ENCODE data around the gene GPR89A.
A peak's percentile ranks its signal among the peaks of the same experiment; 100 is the strongest.
"Not testable (repeated sequence)": the region's sequence is repeated elsewhere in the genome, so short reads cannot be mapped to it uniquely, and the experiment has no call there.

The GPR89A gene

GRCh38 chr1:145607833-145608733, at the start of gene GPR89A:
Gene GPR89A (plus strand): TSS chr1:145607988. CDS start chr1:145608134, 146 bp downstream.
- not testable (repeated sequence) for H3K4me1 ChIP-seq (ENCODE audit: control insufficient read depth, insufficient read depth, low read length); H3K9me3 ChIP-seq (ENCODE audit: control insufficient read depth, insufficient read depth, low read depth, low read length); H3K27me3 ChIP-seq (ENCODE audit: control insufficient read depth, insufficient read depth, low read length); H3K36me3 ChIP-seq (ENCODE audit: control insufficient read depth, insufficient read depth, low read length)
- Histone ChIP-seq H3K9ac (ENCODE audit: low read length) (peak within 1 kb of the TSS; percentile 89), H3K27ac (ENCODE audit: low read depth, low read length) (peak within 1 kb of the TSS; percentile 40; the same call in 1 of the 2 replicates), H3K4me3 (ENCODE audit: low read depth, low read length) (peak within 1 kb of the TSS; percentile 94)

- H3K9ac ChIP-seq (ENCODE audit: low read length); H3K36me3 ChIP-seq (ENCODE audit: control insufficient read depth, insufficient read depth, low read length); H3K27ac ChIP-seq (ENCODE audit: low read depth, low read length); H3K4me3 ChIP-seq (ENCODE audit: low read depth, low read length); H3K9me3 ChIP-seq (ENCODE audit: control insufficient read depth, insufficient read depth, low read depth, low read length); H3K4me1 ChIP-seq (ENCODE audit: control insufficient read depth, insufficient read depth, low read length); H3K27me3 ChIP-seq (ENCODE audit: control insufficient read depth, insufficient read depth, low read length): not testable (repeated sequence)
These were observed 21.0 kb upstream of the GPR89A start for GRCh38 chr1:145586820-145587219.

- H3K9me3 ChIP-seq (ENCODE audit: control insufficient read depth, insufficient read depth, low read depth, low read length); H3K27me3 ChIP-seq (ENCODE audit: control insufficient read depth, insufficient read depth, low read length); H3K4me3 ChIP-seq (ENCODE audit: low read depth, low read length); H3K9ac ChIP-seq (ENCODE audit: low read length); H3K4me1 ChIP-seq (ENCODE audit: control insufficient read depth, insufficient read depth, low read length); H3K36me3 ChIP-seq (ENCODE audit: control insufficient read depth, insufficient read depth, low read length); H3K27ac ChIP-seq (ENCODE audit: low read depth, low read length): not testable (repeated sequence)
These were observed 17.0 kb upstream of the GPR89A start for GRCh38 chr1:145590806-145591205.

- not testable (repeated sequence) for H3K4me3 ChIP-seq (ENCODE audit: low read depth, low read length); H3K4me1 ChIP-seq (ENCODE audit: control insufficient read depth, insufficient read depth, low read length); H3K36me3 ChIP-seq (ENCODE audit: control insufficient read depth, insufficient read depth, low read length); H3K27ac ChIP-seq (ENCODE audit: low read depth, low read length); H3K9ac ChIP-seq (ENCODE audit: low read length); H3K9me3 ChIP-seq (ENCODE audit: control insufficient read depth, insufficient read depth, low read depth, low read length); H3K27me3 ChIP-seq (ENCODE audit: control insufficient read depth, insufficient read depth, low read length)
These were observed 15.4 kb upstream of the GPR89A start for GRCh38 chr1:145592347-145592746.

- H3K9me3 ChIP-seq (ENCODE audit: control insufficient read depth, insufficient read depth, low read depth, low read length); H3K4me1 ChIP-seq (ENCODE audit: control insufficient read depth, insufficient read depth, low read length); H3K36me3 ChIP-seq (ENCODE audit: control insufficient read depth, insufficient read depth, low read length); H3K4me3 ChIP-seq (ENCODE audit: low read depth, low read length); H3K27ac ChIP-seq (ENCODE audit: low read depth, low read length); H3K9ac ChIP-seq (ENCODE audit: low read length); H3K27me3 ChIP-seq (ENCODE audit: control insufficient read depth, insufficient read depth, low read length): not testable (repeated sequence)
These were observed 12.4 kb upstream of the GPR89A start for GRCh38 chr1:145595421-145595820.

GRCh38 chr1:145596236-145596635, 11.6 kb upstream of the GPR89A start:
- H3K4me1 ChIP-seq (ENCODE audit: control insufficient read depth, insufficient read depth, low read length); H3K9me3 ChIP-seq (ENCODE audit: control insufficient read depth, insufficient read depth, low read depth, low read length); H3K9ac ChIP-seq (ENCODE audit: low read length); H3K36me3 ChIP-seq (ENCODE audit: control insufficient read depth, insufficient read depth, low read length); H3K27ac ChIP-seq (ENCODE audit: low read depth, low read length); H3K4me3 ChIP-seq (ENCODE audit: low read depth, low read length); H3K27me3 ChIP-seq (ENCODE audit: control insufficient read depth, insufficient read depth, low read length): not testable (repeated sequence)

GRCh38 chr1:145599426-145599825, 8.4 kb upstream of the GPR89A start:
- not testable (repeated sequence) for H3K4me3 ChIP-seq (ENCODE audit: low read depth, low read length); H3K9me3 ChIP-seq (ENCODE audit: control insufficient read depth, insufficient read depth, low read depth, low read length); H3K27me3 ChIP-seq (ENCODE audit: control insufficient read depth, insufficient read depth, low read length); H3K4me1 ChIP-seq (ENCODE audit: control insufficient read depth, insufficient read depth, low read length); H3K36me3 ChIP-seq (ENCODE audit: control insufficient read depth, insufficient read depth, low read length); H3K9ac ChIP-seq (ENCODE audit: low read length); H3K27ac ChIP-seq (ENCODE audit: low read depth, low read length)

- H3K27me3 ChIP-seq (ENCODE audit: control insufficient read depth, insufficient read depth, low read length) = no peaks in the 10 kb centered on the region
- H3K4me1 ChIP-seq (ENCODE audit: control insufficient read depth, insufficient read depth, low read length) = no peaks in the 10 kb centered on the region
- no peaks in the 10 kb centered on the region for H3K9me3 ChIP-seq (ENCODE audit: control insufficient read depth, insufficient read depth, low read depth, low read length)
- no peak overlapping the region for H3K4me3 ChIP-seq (ENCODE audit: low read depth, low read length)
- no peak overlapping the region for H3K9ac ChIP-seq (ENCODE audit: low read length)
- no peak overlapping the region for H3K27ac ChIP-seq (ENCODE audit: low read depth, low read length)
- no peaks in the 10 kb centered on the region for H3K36me3 ChIP-seq (ENCODE audit: control insufficient read depth, insufficient read depth, low read length)
These were observed 6.2 kb upstream of the GPR89A start for GRCh38 chr1:145601593-145601992.

- not testable (repeated sequence) for H3K27me3 ChIP-seq (ENCODE audit: control insufficient read depth, insufficient read depth, low read length); H3K9ac ChIP-seq (ENCODE audit: low read length); H3K4me3 ChIP-seq (ENCODE audit: low read depth, low read length); H3K27ac ChIP-seq (ENCODE audit: low read depth, low read length); H3K36me3 ChIP-seq (ENCODE audit: control insufficient read depth, insufficient read depth, low read length); H3K4me1 ChIP-seq (ENCODE audit: control insufficient read depth, insufficient read depth, low read length); H3K9me3 ChIP-seq (ENCODE audit: control insufficient read depth, insufficient read depth, low read depth, low read length)
These were observed 948 bp upstream of the GPR89A start for GRCh38 chr1:145606840-145607239.

GRCh38 chr1:145607289-145607688, 499 bp upstream of the GPR89A start:
- not testable (repeated sequence) for H3K4me1 ChIP-seq (ENCODE audit: control insufficient read depth, insufficient read depth, low read length); H3K36me3 ChIP-seq (ENCODE audit: control insufficient read depth, insufficient read depth, low read length); H3K27ac ChIP-seq (ENCODE audit: low read depth, low read length); H3K4me3 ChIP-seq (ENCODE audit: low read depth, low read length); H3K9me3 ChIP-seq (ENCODE audit: control insufficient read depth, insufficient read depth, low read depth, low read length); H3K27me3 ChIP-seq (ENCODE audit: control insufficient read depth, insufficient read depth, low read length); H3K9ac ChIP-seq (ENCODE audit: low read length)

GRCh38 chr1:145610744-145611143, 3.0 kb downstream of the GPR89A start:
- not testable (repeated sequence) for H3K27me3 ChIP-seq (ENCODE audit: control insufficient read depth, insufficient read depth, low read length)

More at GRCh38 chr1:145610744-145611143, 3.0 kb downstream of the GPR89A start:
- not testable (repeated sequence) for H3K4me3 ChIP-seq (ENCODE audit: low read depth, low read length); H3K9ac ChIP-seq (ENCODE audit: low read length); H3K36me3 ChIP-seq (ENCODE audit: control insufficient read depth, insufficient read depth, low read length); H3K9me3 ChIP-seq (ENCODE audit: control insufficient read depth, insufficient read depth, low read depth, low read length); H3K4me1 ChIP-seq (ENCODE audit: control insufficient read depth, insufficient read depth, low read length); H3K27ac ChIP-seq (ENCODE audit: low read depth, low read length)

All from HUES6 (cell line).